GM19238 (cell line): ENCODE data around the gene LZTS2.
A peak's percentile ranks its signal among the peaks of the same experiment; 100 is the strongest.

Experiments used
- DNase-seq: peaks from one replicate; pipeline ENCODE4 v3.0.0; 2011; ENCODE audit warnings: low spot score; ENCODE audit not compliant: insufficient read length

Gene LZTS2

GRCh38 chr10:101012525-101013364 is 13.1 kb downstream of the LZTS2 start:
- DNase-seq = peak; percentile 85

GRCh38 chr10:101013365-101013825 is 13.8 kb downstream of the LZTS2 start:
- DNase-seq = no peak

DNA sequence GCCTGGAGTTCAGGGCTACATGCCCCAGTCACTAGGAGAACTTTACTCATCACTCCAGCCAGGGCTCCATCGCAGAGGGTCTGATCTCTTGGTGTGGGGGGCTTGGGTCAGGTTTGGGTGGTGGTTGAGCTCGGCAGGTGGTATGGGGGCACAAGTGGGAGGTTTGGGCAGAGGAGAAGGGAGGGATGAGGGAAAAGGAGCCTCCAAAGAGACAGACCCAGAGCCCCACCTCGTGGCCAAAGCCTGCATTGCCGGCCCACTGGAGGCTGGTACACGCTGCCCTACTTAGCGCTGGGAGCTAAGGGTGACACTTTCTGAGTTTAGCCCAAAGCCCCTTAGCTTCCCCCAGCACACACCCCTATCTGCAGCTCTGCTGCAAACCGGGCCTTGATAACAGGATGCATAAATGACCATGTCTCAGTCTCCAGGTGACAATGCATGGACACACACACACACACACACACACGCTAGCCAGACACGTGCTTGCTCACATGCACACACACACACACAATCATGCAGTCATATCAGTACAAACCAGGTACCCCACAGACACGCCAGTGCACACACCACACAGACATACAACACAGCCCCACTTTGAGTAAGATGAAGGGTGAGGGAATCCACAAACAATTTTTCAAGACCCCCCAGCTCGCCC is 14.7 kb downstream of the LZTS2 start:
- DNase-seq = peak; percentile 79

DNA sequence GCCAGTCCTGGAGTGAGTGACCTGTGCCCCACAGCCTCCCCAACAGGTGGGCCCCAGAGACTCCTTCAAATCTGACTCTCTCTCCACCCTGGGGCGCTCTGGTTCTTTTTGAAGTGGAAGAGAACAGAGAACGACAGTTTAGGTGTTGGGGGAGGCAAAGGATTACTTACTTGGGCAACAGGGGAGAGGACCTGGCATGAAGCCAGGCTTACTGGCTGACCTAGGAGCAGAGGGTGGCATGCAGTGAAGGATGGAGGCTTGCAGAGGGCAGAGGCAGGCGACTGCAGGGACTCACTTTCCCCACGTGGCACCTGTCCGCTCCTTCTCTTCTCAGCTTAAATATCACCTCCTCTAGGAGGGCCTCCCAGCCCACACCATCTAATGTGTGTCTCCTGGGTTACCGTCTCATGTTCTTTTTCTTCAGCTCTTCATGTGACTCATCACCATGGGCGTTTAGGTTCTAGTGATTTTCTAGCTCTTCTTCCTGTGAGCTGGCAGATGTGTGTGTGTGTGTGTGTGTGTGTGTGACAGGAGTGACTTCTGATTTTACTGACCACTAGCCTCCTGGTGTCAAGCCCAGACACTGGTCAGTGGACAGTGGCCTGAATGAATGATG is 15.5 kb downstream of the LZTS2 start:
- DNase-seq = no peak

- no peak for DNase-seq
Observed at GRCh38 chr10:101015582-101015973, 16.0 kb downstream of the LZTS2 start.

DNA sequence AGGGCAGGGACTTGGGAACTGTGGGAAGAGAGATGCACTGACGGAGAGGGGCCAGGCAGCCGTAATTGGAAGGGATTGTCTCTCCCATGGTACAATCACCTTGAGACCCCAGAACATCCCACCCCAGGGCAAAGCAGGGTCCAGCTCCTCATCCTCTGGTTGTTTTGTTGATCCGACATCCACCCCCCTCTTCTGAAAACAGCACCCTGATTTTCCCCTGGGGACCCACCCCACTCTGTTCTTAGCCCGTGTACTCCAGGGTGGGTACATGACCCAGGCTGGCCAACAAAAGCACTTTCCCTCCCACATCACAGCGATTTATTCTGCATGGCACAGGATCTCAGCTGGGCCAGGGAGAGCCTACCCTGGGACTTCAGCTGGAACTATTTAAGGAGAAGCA is 17.2 kb downstream of the LZTS2 start:
- DNase-seq = no peak

GRCh38 chr10:101018118-101018599 is 18.6 kb downstream of the LZTS2 start:
- no peak for DNase-seq

- DNase-seq = peak; percentile 67
Observed at GRCh38 chr10:101018600-101019439, 19.2 kb downstream of the LZTS2 start.

DNA sequence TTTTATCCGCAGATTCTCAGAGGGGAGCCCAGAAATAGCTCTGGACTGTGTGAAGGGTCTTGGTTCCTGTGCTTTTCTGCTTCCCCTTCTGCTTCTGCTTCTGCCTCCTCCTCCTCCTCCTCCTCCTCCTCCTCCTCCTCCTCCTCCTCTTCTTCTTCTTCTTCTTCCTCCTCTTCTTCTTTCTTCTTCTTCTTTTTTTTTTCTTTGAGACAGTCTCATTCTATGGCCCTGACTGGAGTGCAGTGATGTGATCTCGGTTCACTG is 19.8 kb downstream of the LZTS2 start:
- DNase-seq = no peak

DNA sequence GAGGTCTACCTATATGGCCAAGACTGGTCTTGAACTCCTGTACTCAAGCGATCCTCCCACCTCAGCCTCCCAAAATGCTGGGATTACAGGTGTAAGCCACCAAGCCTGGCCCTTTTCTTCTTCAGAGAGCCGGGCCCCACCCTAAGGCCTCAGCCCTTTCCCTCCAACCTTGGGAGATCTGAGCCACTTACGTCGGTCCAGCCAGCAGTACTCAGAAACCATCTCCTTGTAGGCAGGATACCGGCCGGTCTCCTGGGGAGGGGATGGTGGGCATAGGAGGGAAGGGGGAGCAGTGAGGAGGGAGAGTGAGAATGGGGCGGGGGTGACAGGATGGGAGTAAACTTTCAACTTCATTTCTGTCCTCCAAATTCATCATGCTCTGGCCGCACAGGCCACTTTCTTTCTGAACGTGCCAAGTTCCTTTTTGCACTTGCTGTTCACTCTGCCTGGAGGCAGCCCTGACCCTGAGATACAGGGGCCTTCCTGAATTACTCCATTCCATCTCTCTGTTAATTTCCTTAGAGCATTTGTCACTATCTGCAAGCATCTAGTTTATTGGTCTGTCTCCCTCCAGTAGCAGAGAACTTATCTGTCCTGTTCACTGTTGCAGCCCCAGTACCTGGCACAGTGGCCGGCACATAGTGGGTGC is 20.9 kb downstream of the LZTS2 start:
- DNase-seq = no peak

GRCh38 chr10:101021239-101021638 is 21.6 kb downstream of the LZTS2 start:
- DNase-seq = no peak

DNA sequence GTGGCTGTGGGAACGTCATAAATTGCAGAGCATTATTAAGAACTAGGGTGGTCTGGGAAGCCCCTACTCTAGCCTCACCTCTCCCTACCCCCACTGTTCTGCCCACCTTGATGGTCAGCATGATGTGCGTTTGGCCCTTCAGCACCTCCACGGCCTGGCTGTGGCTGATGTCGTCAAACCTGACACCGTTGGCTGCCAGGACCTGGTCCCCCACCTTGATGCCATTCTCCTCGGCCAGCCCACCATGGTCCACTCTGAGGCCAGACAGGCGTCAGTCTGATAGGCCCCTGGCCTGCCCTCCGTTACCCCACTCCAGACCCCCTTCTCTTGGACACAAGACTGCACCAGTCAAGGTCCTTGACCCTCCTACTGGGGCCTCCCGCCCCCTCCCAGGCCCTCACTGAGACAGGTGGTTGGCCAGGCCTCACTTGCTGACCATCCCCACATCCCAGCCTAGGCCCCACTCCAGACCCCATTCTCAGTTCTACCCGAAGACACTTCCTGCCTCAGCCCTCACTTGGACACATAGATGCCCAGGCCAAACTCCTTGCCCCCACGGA is 22.2 kb downstream of the LZTS2 start:
- no peak for DNase-seq

- no peak for DNase-seq
Observed at GRCh38 chr10:101022967-101023705, 23.5 kb downstream of the LZTS2 start.

GRCh38 chr10:101027106-101027720 is 27.6 kb downstream of the LZTS2 start:
- no peak for DNase-seq

DNA sequence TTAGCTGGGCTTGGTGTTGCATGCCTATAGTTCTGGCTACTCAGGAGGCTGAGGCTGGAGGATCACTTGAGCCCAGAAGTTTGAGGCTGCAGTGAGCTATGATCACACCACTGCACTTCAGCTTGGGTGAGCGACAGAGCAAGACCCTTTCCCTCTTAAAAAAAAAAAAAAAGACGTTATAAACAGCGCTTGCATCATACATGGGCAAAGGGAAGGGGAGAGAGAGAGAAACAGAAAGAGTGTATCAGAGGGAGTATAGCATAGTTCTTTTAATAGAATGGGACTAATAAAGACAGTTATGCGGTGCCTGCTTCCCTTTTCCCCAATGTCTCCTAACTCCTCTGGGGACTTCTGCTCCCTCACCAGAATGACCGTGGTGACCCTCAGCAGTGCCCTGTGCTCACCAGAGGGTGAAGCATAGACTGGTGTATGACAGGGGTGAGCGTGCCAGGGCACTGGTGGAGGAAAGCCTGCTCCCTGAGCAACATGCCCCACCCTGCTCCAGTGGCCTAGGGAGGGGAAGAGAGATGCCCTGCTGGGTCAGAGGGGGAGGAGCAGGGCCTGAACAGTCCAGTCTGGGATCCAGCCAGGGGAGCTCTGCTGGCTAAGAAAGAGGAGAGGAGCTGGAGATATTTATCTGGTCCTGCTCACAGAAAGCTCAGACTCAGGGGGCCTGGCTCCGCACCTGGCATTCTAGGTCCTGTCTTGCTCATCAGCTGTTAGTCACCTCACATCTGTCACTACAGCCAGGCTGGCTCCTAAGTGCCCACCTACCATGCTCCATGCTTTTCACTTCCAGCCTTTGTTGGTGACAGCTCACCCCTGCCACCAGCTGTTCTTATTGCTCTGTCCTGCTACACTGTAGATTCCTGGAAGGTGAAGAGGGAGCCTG is 29.1 kb downstream of the LZTS2 start:
- no peak for DNase-seq

DNA sequence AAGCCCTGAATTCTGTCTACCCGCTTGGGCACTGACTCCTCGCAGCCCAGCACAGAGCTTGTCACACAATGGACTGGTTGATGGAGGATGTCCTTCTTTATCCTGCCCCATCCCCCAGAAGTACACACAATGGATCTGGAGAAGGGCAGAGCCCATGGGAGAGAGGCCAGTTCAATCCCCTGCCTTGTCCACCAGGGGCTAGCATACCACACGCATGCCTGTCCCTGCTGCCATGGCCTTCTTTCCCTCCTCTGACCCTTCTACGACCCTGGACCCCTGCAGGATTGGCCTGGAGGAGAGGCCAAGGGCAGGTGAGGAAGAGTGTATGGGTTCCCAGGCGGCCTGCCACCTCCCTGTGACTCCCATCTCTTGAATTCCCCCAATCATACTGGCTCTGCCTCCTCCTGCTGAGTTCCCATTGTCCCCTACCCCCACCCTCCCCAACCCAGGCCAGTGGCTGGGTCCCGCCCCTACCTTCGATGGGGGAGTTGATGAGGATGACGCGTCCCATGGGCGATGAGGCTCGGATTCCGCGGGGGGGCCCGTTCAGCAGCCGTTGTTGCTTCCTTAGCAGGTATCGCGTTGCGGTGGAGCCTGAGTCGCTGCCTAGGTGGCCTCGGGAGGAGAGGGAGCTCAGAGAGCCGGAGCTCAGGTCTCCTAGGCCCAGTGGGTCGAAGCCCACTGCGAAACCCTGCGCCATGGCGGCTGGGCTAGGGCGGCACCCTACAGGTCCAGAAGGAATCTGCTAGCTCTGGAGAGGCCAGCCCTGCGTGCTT is 30.1 kb downstream of the LZTS2 start:
- DNase-seq = no peak

GRCh38 chr10:101030496-101031127 is 31.0 kb downstream of the LZTS2 start:
- DNase-seq = no peak
